ENCODE measurements around the gene ADORA1.

GRCh38 chr1:203114202-203114601, 13.3 kb upstream of the ADORA1 start:
- TF ChIP-seq, protein P1, sequence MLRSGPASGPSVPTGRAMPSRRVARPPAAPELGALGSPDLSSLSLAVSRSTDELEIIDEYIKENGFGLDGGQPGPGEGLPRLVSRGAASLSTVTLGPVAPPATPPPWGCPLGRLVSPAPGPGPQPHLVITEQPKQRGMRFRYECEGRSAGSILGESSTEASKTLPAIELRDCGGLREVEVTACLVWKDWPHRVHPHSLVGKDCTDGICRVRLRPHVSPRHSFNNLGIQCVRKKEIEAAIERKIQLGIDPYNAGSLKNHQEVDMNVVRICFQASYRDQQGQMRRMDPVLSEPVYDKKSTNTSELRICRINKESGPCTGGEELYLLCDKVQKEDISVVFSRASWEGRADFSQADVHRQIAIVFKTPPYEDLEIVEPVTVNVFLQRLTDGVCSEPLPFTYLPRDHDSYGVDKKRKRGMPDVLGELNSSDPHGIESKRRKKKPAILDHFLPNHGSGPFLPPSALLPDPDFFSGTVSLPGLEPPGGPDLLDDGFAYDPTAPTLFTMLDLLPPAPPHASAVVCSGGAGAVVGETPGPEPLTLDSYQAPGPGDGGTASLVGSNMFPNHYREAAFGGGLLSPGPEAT (IDR thresholded peaks at IDR 0.05; ENCODE audit: low read depth): no peak
- TF ChIP-seq TAF1 (IDR thresholded peaks at IDR 0.05; ENCODE audit: borderline replicate concordance, low read depth, low read length): no peak
- TF ChIP-seq NFYB (IDR thresholded peaks at IDR 0.05; ENCODE audit: insufficient read depth, low read depth, low read length): no peak
- no peak for TF ChIP-seq CHD2 (IDR thresholded peaks at IDR 0.05; ENCODE audit: borderline replicate concordance, low read depth, low read length)
- TF ChIP-seq ZZZ3 (IDR thresholded peaks at IDR 0.05; ENCODE audit: control insufficient read depth, insufficient read length, low read depth): no peak
- TF ChIP-seq CTCF (IDR thresholded peaks at IDR 0.05 in 2 of 3, conservative IDR thresholded peaks at IDR 0.05 in 1 of 3; ENCODE audit: control insufficient read depth in 2 of 3, extremely low read depth in 1 of 3, insufficient read depth in 1 of 3, low read depth in 3 of 3, low read length in 3 of 3): no peak
- TF ChIP-seq RBBP5 (conservative IDR thresholded peaks at IDR 0.05): no peak
- TF ChIP-seq, protein P2, sequence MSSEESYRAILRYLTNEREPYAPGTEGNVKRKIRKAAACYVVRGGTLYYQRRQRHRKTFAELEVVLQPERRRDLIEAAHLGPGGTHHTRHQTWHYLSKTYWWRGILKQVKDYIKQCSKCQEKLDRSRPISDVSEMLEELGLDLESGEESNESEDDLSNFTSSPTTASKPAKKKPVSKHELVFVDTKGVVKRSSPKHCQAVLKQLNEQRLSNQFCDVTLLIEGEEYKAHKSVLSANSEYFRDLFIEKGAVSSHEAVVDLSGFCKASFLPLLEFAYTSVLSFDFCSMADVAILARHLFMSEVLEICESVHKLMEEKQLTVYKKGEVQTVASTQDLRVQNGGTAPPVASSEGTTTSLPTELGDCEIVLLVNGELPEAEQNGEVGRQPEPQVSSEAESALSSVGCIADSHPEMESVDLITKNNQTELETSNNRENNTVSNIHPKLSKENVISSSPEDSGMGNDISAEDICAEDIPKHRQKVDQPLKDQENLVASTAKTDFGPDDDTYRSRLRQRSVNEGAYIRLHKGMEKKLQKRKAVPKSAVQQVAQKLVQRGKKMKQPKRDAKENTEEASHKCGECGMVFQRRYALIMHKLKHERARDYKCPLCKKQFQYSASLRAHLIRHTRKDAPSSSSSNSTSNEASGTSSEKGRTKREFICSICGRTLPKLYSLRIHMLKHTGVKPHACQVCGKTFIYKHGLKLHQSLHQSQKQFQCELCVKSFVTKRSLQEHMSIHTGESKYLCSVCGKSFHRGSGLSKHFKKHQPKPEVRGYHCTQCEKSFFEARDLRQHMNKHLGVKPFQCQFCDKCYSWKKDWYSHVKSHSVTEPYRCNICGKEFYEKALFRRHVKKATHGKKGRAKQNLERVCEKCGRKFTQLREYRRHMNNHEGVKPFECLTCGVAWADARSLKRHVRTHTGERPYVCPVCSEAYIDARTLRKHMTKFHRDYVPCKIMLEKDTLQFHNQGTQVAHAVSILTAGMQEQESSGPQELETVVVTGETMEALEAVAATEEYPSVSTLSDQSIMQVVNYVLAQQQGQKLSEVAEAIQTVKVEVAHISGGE (CRISPR knock-in tag; IDR thresholded peaks at IDR 0.05): no peak
- no peak for TF ChIP-seq NR2C1 (IDR thresholded peaks at IDR 0.05)
- no peak for TF ChIP-seq POLR2A (IDR thresholded peaks at IDR 0.05; ENCODE audit: low read depth, low read length)
- TF ChIP-seq ESRRA (IDR thresholded peaks at IDR 0.05; ENCODE audit: low read length): no peak
- TF ChIP-seq FOS (IDR thresholded peaks at IDR 0.05; ENCODE audit: borderline replicate concordance, extremely low read depth, insufficient read length): no peak

Measured in GM12878 (cell line).